Measurements from ENCODE around the gene ZNF747. TPM values are rescaled to one million over a fixed set of nuclear protein-coding genes. Genes with fewer than 3 reads are reported as not detected.

ZNF747 gene
- total RNA-seq, 5 donors from 2014 or later (not counting 1 experiment from before 2014, with no cell fraction given), result 6.8 to 17.4 (median 14.2) TPM

- H3K36me3 ChIP-seq (ENCODE audit: control insufficient read depth in 2 of 2, extremely low read depth in 1 of 2, insufficient read depth in 1 of 2, low read length in 1 of 2), result peaks cover 3 to 29% of the 10 kb centered on the region in 2 donors
- Mint-ChIP-seq H3K4me1 (peaks cover 53 to 70% (median 59%) of the 10 kb centered on the region in 3 donors), H3K36me3 (peaks cover 16% of the 10 kb centered on the region), H3K27me3 (no peaks in the 10 kb centered on the region), H3K9me3 (no peaks in the 10 kb centered on the region), H3K4me3 (peak overlapping the region in 1 of 3 donors; percentile 3), H3K27ac (peak overlapping the region in 1 of 2 donors; percentile 97)
- no peak overlapping the region for H3K4me3 ChIP-seq (ENCODE audit: control insufficient read depth in 1 of 2, extremely low read depth in 1 of 2, low read length in 1 of 2)
- ATAC-seq (replicated peaks in 1 of 4) (no peak), DNase-seq (no peak)
- 98% methylated on average over 16 of the region's 18 CpGs for WGBS (ENCODE audit: insufficient coverage)
- no peak overlapping the region for H3K27ac ChIP-seq (ENCODE audit: low read length)
- ChIA-PET CTCF (no interaction called here), POLR2A (interaction anchor here in 1 of 2 donors (0.5 kb wide), 1 partner anchor 14 kb away, joined by 6 read pairs; no protein-coding TSS in a partner anchor)
- H3K27me3 ChIP-seq (replicated peaks in 1 of 2; ENCODE audit: control insufficient read depth in 2 of 2, extremely low read depth in 1 of 2, insufficient read depth in 2 of 2, low read length in 1 of 2), result no peaks in the 10 kb centered on the region
- H3K4me1 ChIP-seq (ENCODE audit: control insufficient read depth in 1 of 2, extremely low read depth in 1 of 2, insufficient read depth in 2 of 2, low read length in 2 of 2), result peaks cover 21 to 80% of the 10 kb centered on the region in 2 experiments
- H3K9me3 ChIP-seq, result no peaks in the 10 kb centered on the region
Measured at GRCh38 chr16:30554557-30555314, 20.1 kb upstream of the ZNF747 start.

DNA sequence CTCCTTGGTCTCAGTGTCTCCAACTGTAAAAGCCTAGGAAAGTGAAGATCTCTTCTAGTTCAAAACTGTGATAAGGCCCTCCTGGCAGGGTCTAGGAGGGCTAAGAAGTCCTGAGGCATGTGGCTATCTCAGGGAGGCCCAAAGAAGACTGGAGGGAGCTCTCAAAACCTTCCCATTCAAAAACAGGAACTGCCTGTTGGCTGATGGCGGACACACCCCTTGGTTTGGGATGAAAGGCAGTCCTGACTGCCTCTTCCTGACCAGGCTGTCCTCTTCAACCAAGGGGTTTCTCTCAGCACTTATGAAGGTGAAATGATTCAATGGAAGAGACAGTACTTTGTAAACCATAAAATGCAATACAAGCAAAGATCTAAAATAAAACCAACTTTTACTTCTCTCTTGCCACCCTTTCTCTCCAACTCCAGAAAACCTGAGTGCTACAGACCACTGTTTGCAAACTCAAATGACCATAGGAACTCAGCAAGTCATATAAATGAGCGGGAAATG lies 18.8 kb upstream of the ZNF747 start:
- ChIA-PET CTCF (no interaction called here), POLR2A (no interaction called here)
- peak overlapping the region in 1 of 3 donors; percentile 19 for H3K4me3 Mint-ChIP-seq
- ATAC-seq (replicated peaks in 1 of 4) (no peak), DNase-seq (no peak)
- Histone ChIP-seq H3K4me3 (ENCODE audit: control insufficient read depth in 1 of 2, extremely low read depth in 1 of 2, low read length in 1 of 2) (no peak overlapping the region), H3K27me3 (replicated peaks in 1 of 2; ENCODE audit: control insufficient read depth in 2 of 2, extremely low read depth in 1 of 2, insufficient read depth in 2 of 2, low read length in 1 of 2) (no peaks in the 10 kb centered on the region), H3K4me1 (ENCODE audit: control insufficient read depth in 1 of 2, extremely low read depth in 1 of 2, insufficient read depth in 2 of 2, low read length in 2 of 2) (peaks cover 21 to 73% of the 10 kb centered on the region in 2 experiments), H3K36me3 (ENCODE audit: control insufficient read depth in 2 of 2, extremely low read depth in 1 of 2, insufficient read depth in 1 of 2, low read length in 1 of 2) (peaks cover 3 to 29% of the 10 kb centered on the region in 2 donors), H3K27ac (ENCODE audit: low read length) (peak overlapping the region; percentile 80), H3K9me3 (no peaks in the 10 kb centered on the region)
- H3K27ac Mint-ChIP-seq, result peak overlapping the region; percentile 94 to 97
- H3K4me1 Mint-ChIP-seq, result peaks cover 55 to 72% (median 55%) of the 10 kb centered on the region in 3 donors
- H3K36me3 Mint-ChIP-seq, result peaks cover 16% of the 10 kb centered on the region
- no peaks in the 10 kb centered on the region for H3K9me3 Mint-ChIP-seq
- no peaks in the 10 kb centered on the region for H3K27me3 Mint-ChIP-seq
- no CpG with 5 or more reads among the region's 2 CpGs for WGBS (ENCODE audit: insufficient coverage)

GRCh38 chr16:30552956-30553355 lies 18.3 kb upstream of the ZNF747 start:
- H3K36me3 ChIP-seq (ENCODE audit: control insufficient read depth in 2 of 2, extremely low read depth in 1 of 2, insufficient read depth in 1 of 2, low read length in 1 of 2), result peaks cover 3 to 29% of the 10 kb centered on the region in 2 donors
- Mint-ChIP-seq H3K4me3 (peak overlapping the region in 1 of 3 donors; percentile 76), H3K27ac (peak overlapping the region; percentile 94 to 97), H3K27me3 (no peaks in the 10 kb centered on the region), H3K36me3 (peaks cover 16% of the 10 kb centered on the region), H3K4me1 (peaks cover 57 to 73% (median 60%) of the 10 kb centered on the region in 3 donors), H3K9me3 (no peaks in the 10 kb centered on the region)
- no peaks in the 10 kb centered on the region for H3K27me3 ChIP-seq (replicated peaks in 1 of 2; ENCODE audit: control insufficient read depth in 2 of 2, extremely low read depth in 1 of 2, insufficient read depth in 2 of 2, low read length in 1 of 2)
- H3K27ac ChIP-seq (ENCODE audit: low read length), result peak overlapping the region; percentile 80
- ChIA-PET POLR2A (interaction anchor here in 1 of 2 donors (0.7 kb wide), 1 partner anchor 42 kb away, joined by 7 read pairs; no protein-coding TSS in a partner anchor), CTCF (no interaction called here)
- ATAC-seq (replicated peaks in 1 of 4) (no peak), DNase-seq (no peak)
- no peak overlapping the region for H3K4me3 ChIP-seq (ENCODE audit: control insufficient read depth in 1 of 2, extremely low read depth in 1 of 2, low read length in 1 of 2)
- H3K4me1 ChIP-seq (ENCODE audit: control insufficient read depth in 1 of 2, extremely low read depth in 1 of 2, insufficient read depth in 2 of 2, low read length in 2 of 2), result peaks cover 21 to 72% of the 10 kb centered on the region in 2 experiments
- 94% methylated on average over 4 of the region's 4 CpGs for WGBS (ENCODE audit: insufficient coverage)
- no peaks in the 10 kb centered on the region for H3K9me3 ChIP-seq

GRCh38 chr16:30551781-30552180 lies 17.1 kb upstream of the ZNF747 start:
- ChIA-PET POLR2A (interaction anchor here (0.5 to 1.0 kb wide), 13 partner anchors 16 to 213 kb away, joined by 3 to 10 read pairs (median 5); partner anchors contain the start of genes DCTPP1 (in 1 of the 2), ITGAL (in 1 of the 2), ZNF688 (in 1 of the 2) and ZNF747 (in 1 of the 2)), CTCF (interaction anchor here (0.6 to 1.1 kb wide), 8 partner anchors 17 to 1348 kb away, joined by 3 to 22 read pairs (median 4); partner anchors contain the start of genes DCTPP1 (in 1 of the 2), ZNF48 (in 1 of the 2) and ZNF747 (in 1 of the 2))
- ATAC-seq (replicated peaks in 1 of 4) (peak; percentile 85 to 92 (median 88)), DNase-seq (peak in 34 of 35 experiments; percentile 28 to 85 (median 58))
- Mint-ChIP-seq H3K4me1 (peaks cover 59 to 67% (median 63%) of the 10 kb centered on the region in 3 donors), H3K27ac (peak overlapping the region; percentile 94 to 97), H3K36me3 (peaks cover 16% of the 10 kb centered on the region), H3K27me3 (no peaks in the 10 kb centered on the region), H3K4me3 (peak overlapping the region; percentile 52 to 76 (median 68)), H3K9me3 (no peaks in the 10 kb centered on the region)
- no peaks in the 10 kb centered on the region for H3K9me3 ChIP-seq
- 7% methylated on average over 3 of the region's 3 CpGs for WGBS (ENCODE audit: insufficient coverage)
- peak overlapping the region; percentile 80 for H3K27ac ChIP-seq (ENCODE audit: low read length)
- H3K27me3 ChIP-seq (replicated peaks in 1 of 2; ENCODE audit: control insufficient read depth in 2 of 2, extremely low read depth in 1 of 2, insufficient read depth in 2 of 2, low read length in 1 of 2), result no peaks in the 10 kb centered on the region
- H3K36me3 ChIP-seq (ENCODE audit: control insufficient read depth in 2 of 2, extremely low read depth in 1 of 2, insufficient read depth in 1 of 2, low read length in 1 of 2), result peaks cover 3 to 29% of the 10 kb centered on the region in 2 donors
- H3K4me3 ChIP-seq (ENCODE audit: control insufficient read depth in 1 of 2, extremely low read depth in 1 of 2, low read length in 1 of 2), result peak overlapping the region in 1 of 2 donors; percentile 15
- H3K4me1 ChIP-seq (ENCODE audit: control insufficient read depth in 1 of 2, extremely low read depth in 1 of 2, insufficient read depth in 2 of 2, low read length in 2 of 2), result peaks cover 21 to 62% of the 10 kb centered on the region in 2 experiments

GRCh38 chr16:30548416-30549253 lies 14.0 kb upstream of the ZNF747 start:
- no peak for ATAC-seq (replicated peaks in 1 of 4)
- Histone ChIP-seq H3K9me3 (no peaks in the 10 kb centered on the region), H3K27me3 (replicated peaks in 1 of 2; ENCODE audit: control insufficient read depth in 2 of 2, extremely low read depth in 1 of 2, insufficient read depth in 2 of 2, low read length in 1 of 2) (no peaks in the 10 kb centered on the region), H3K36me3 (ENCODE audit: control insufficient read depth in 2 of 2, extremely low read depth in 1 of 2, insufficient read depth in 1 of 2, low read length in 1 of 2) (peaks cover 0 to 3% of the 10 kb centered on the region in 2 donors), H3K4me3 (ENCODE audit: control insufficient read depth in 1 of 2, extremely low read depth in 1 of 2, low read length in 1 of 2) (no peak overlapping the region), H3K4me1 (ENCODE audit: control insufficient read depth in 1 of 2, extremely low read depth in 1 of 2, insufficient read depth in 2 of 2, low read length in 2 of 2) (peaks cover 19 to 33% of the 10 kb centered on the region in 2 experiments), H3K27ac (ENCODE audit: low read length) (no peak overlapping the region)
- ChIA-PET POLR2A (no interaction called here), CTCF (no interaction called here)
- 78% methylated on average over 4 of the region's 8 CpGs for WGBS (ENCODE audit: insufficient coverage)
- Mint-ChIP-seq H3K36me3 (peaks cover 2% of the 10 kb centered on the region), H3K27me3 (no peaks in the 10 kb centered on the region), H3K9me3 (no peaks in the 10 kb centered on the region), H3K4me1 (peaks cover 45 to 54% (median 46%) of the 10 kb centered on the region in 3 donors), H3K27ac (peak overlapping the region; percentile 26 to 75), H3K4me3 (no peak overlapping the region)
- DNase-seq, result no peak

DNA sequence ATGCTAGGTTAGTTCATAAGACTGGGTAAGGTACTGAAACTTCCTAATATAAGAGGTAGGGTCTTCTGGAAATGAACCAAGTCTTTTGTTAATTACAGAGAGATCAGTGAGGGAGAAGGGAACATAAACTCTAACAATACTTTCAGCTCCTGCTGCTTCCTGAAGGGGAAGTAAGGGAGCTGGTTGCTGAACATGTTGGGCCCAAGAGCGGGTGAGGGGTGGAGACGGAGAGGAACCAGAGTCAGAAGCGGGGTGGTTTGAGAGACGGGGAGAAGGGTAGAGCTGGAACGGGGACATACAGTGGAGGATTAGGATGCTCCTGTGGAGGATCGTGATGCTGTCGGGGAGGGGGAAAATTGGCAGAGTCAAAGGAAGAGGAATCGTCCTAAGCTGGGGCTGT lies 11.5 kb upstream of the ZNF747 start:
- H3K27me3 Mint-ChIP-seq, result no peaks in the 10 kb centered on the region
- no peak overlapping the region for H3K4me3 Mint-ChIP-seq
- H3K4me3 ChIP-seq (ENCODE audit: control insufficient read depth in 1 of 2, extremely low read depth in 1 of 2, low read length in 1 of 2), result no peak overlapping the region
- no peaks in the 10 kb centered on the region for H3K9me3 ChIP-seq
- H3K4me1 Mint-ChIP-seq, result peaks cover 20 to 29% (median 22%) of the 10 kb centered on the region in 3 donors
- no peaks in the 10 kb centered on the region for H3K9me3 Mint-ChIP-seq
- 92% methylated on average over 7 of the region's 8 CpGs for WGBS (ENCODE audit: insufficient coverage)
- H3K36me3 ChIP-seq (ENCODE audit: control insufficient read depth in 2 of 2, extremely low read depth in 1 of 2, insufficient read depth in 1 of 2, low read length in 1 of 2), result no peaks in the 10 kb centered on the region
- ATAC-seq (replicated peaks in 1 of 4) (no peak), DNase-seq (no peak)
- POLR2A ChIA-PET, result no interaction called here
- H3K27me3 ChIP-seq (replicated peaks in 1 of 2; ENCODE audit: control insufficient read depth in 2 of 2, extremely low read depth in 1 of 2, insufficient read depth in 2 of 2, low read length in 1 of 2), result no peaks in the 10 kb centered on the region
- no peak overlapping the region for H3K27ac Mint-ChIP-seq
- no peaks in the 10 kb centered on the region for H3K36me3 Mint-ChIP-seq
- no peak overlapping the region for H3K27ac ChIP-seq (ENCODE audit: low read length)
- peaks cover 2 to 8% of the 10 kb centered on the region in 2 experiments for H3K4me1 ChIP-seq (ENCODE audit: control insufficient read depth in 1 of 2, extremely low read depth in 1 of 2, insufficient read depth in 2 of 2, low read length in 2 of 2)
- CTCF ChIA-PET, result no interaction called here
